Muscle layer of colon (tissue), 2 donors: Measurements from ENCODE around the gene UGT2B10.

Experiments used
- H3K27ac ChIP-seq: one replicate; pipeline ENCODE4 v1.7.0; 2013; ENCODE audit warnings: low read depth, mild to moderate bottlenecking, low read length, moderate library complexity
- H3K27me3 ChIP-seq, 2 donors: one replicate each; pipeline ENCODE4 v1.7.0; 2013; ENCODE audit warnings: low read length in 2 of 2, mild to moderate bottlenecking in 2 of 2; ENCODE audit not compliant: insufficient read depth in 2 of 2, control insufficient read depth in 1 of 2
- H3K36me3 ChIP-seq: one replicate; pipeline ENCODE4 v1.7.0; 2013; ENCODE audit warnings: mild to moderate bottlenecking, low read length; ENCODE audit not compliant: insufficient read depth
- H3K4me1 ChIP-seq: one replicate; pipeline ENCODE4 v1.7.0; 2013; ENCODE audit warnings: mild to moderate bottlenecking, low read length; ENCODE audit not compliant: insufficient read depth
- H3K4me3 ChIP-seq, 2 donors: one replicate each; pipeline ENCODE4 v1.7.0; 2013; ENCODE audit warnings: low read length in 2 of 2, low read depth in 1 of 2, mild to moderate bottlenecking in 1 of 2, moderate library complexity in 1 of 2
- H3K9ac ChIP-seq: one replicate; pipeline ENCODE4 v1.7.0; 2013; ENCODE audit warnings: low read length
- H3K9me3 ChIP-seq: one replicate; pipeline ENCODE4 v1.7.0; 2013; ENCODE audit warnings: mild to moderate bottlenecking, low read length
- donor health status: abdominal sarcoma.
- donor health status: Adenocarcinoma of cecum.

Gene UGT2B10

GRCh38 chr4:68871809-68872642 is 56.2 kb downstream of the UGT2B10 start:
- Histone ChIP-seq H3K4me1 (no peaks in the 10 kb centered on the region), H3K36me3 (no peaks in the 10 kb centered on the region), H3K4me3 (no peak overlapping the region), H3K9me3 (no peaks in the 10 kb centered on the region), H3K27ac (no peak overlapping the region), H3K27me3 (no peaks in the 10 kb centered on the region), H3K9ac (no peak overlapping the region)

- Histone ChIP-seq H3K4me1 (no peaks in the 10 kb centered on the region), H3K9me3 (no peaks in the 10 kb centered on the region), H3K27me3 (no peaks in the 10 kb centered on the region), H3K36me3 (no peaks in the 10 kb centered on the region), H3K9ac (no peak overlapping the region), H3K4me3 (no peak overlapping the region), H3K27ac (no peak overlapping the region)
Observed at GRCh38 chr4:68872643-68873502, 57.1 kb downstream of the UGT2B10 start.

- no peak overlapping the region for H3K27ac ChIP-seq
- H3K36me3 ChIP-seq, result no peaks in the 10 kb centered on the region
- H3K27me3 ChIP-seq, result no peaks in the 10 kb centered on the region
- no peaks in the 10 kb centered on the region for H3K4me1 ChIP-seq
- no peak overlapping the region for H3K4me3 ChIP-seq
- no peak overlapping the region for H3K9ac ChIP-seq
- H3K9me3 ChIP-seq, result no peaks in the 10 kb centered on the region
Observed at GRCh38 chr4:68874507-68874906, 58.7 kb downstream of the UGT2B10 start.

GRCh38 chr4:68877555-68877954 is 61.8 kb downstream of the UGT2B10 start:
- Histone ChIP-seq H3K27me3 (no peaks in the 10 kb centered on the region), H3K9ac (no peak overlapping the region), H3K4me3 (no peak overlapping the region), H3K9me3 (no peaks in the 10 kb centered on the region), H3K36me3 (no peaks in the 10 kb centered on the region), H3K27ac (no peak overlapping the region), H3K4me1 (no peaks in the 10 kb centered on the region)

- H3K27me3 ChIP-seq, result no peaks in the 10 kb centered on the region
- H3K9me3 ChIP-seq, result no peaks in the 10 kb centered on the region
- H3K36me3 ChIP-seq, result no peaks in the 10 kb centered on the region
- H3K27ac ChIP-seq, result no peak overlapping the region
- H3K9ac ChIP-seq, result no peak overlapping the region
- H3K4me3 ChIP-seq, result no peak overlapping the region
- no peaks in the 10 kb centered on the region for H3K4me1 ChIP-seq
Observed at GRCh38 chr4:68878048-68878447, 62.3 kb downstream of the UGT2B10 start.
